Naive thymus-derived CD4-positive, alpha-beta T cell (primary cell): ENCODE measurements around the gene MTX2. TPM values are rescaled to one million over a fixed set of nuclear protein-coding genes. Genes with fewer than 3 reads are reported as not detected.

Experiments
- polyA plus RNA-seq, 2 donors: library from polyadenylated mRNA; unstranded; fragments of 300-500 nt; fragmentation: Illumina TruSeq; gene quantifications; one replicate each; pipeline ENCODE4 v1.2.3, GENCODE V29; 2021
- total RNA-seq, 6 experiments: library from RNA in 5 of 6; stranded (reverse) in 5 of 6; gene quantifications; 1 replicate in 5 of 6; 2 replicates in 1 of 6; pipeline ENCODE4 v1.2.3 and lab custom pipeline; 2021 to 2026

Gene MTX2
- total and polyA plus RNA-seq, 7 experiments from 2014 or later: 6.6 to 19.5 (median 9.3) TPM

Other genes with a start within 250 kb of the MTX2 start
- not detected for gene EVX2, start 185.5 kb upstream of the MTX2 start, total RNA-seq
- not detected for gene EVX2, start 185.5 kb upstream of the MTX2 start, polyA plus RNA-seq
- gene HOXD13, start 176.7 kb upstream of the MTX2 start, total RNA-seq: not detected
- not detected for gene HOXD13, start 176.7 kb upstream of the MTX2 start, polyA plus RNA-seq
- gene HOXD12, start 169.6 kb upstream of the MTX2 start, total RNA-seq: not detected
- gene HOXD12, start 169.6 kb upstream of the MTX2 start, polyA plus RNA-seq: not detected
- not detected for gene HOXD11, start 162.2 kb upstream of the MTX2 start, total RNA-seq
- not detected for gene HOXD11, start 162.2 kb upstream of the MTX2 start, polyA plus RNA-seq
- gene HOXD10, start 152.7 kb upstream of the MTX2 start, total RNA-seq: not detected
- gene HOXD10, start 152.7 kb upstream of the MTX2 start, polyA plus RNA-seq: not detected
- not detected for gene HOXD9, start 146.7 kb upstream of the MTX2 start, total RNA-seq
- not detected for gene HOXD9, start 146.7 kb upstream of the MTX2 start, polyA plus RNA-seq
- not detected for gene HOXD8, start 139.7 kb upstream of the MTX2 start, total RNA-seq
- gene HOXD8, start 139.7 kb upstream of the MTX2 start, polyA plus RNA-seq: not detected
- not detected for gene HOXD4, start 117.9 kb upstream of the MTX2 start, total RNA-seq
- gene HOXD4, start 117.9 kb upstream of the MTX2 start, polyA plus RNA-seq: not detected
- gene HOXD3, start 112.1 kb upstream of the MTX2 start, total RNA-seq: not detected
- gene HOXD3, start 112.1 kb upstream of the MTX2 start, polyA plus RNA-seq: not detected
- not detected for gene HOXD1, start 80.8 kb upstream of the MTX2 start, total RNA-seq
- not detected for gene HOXD1, start 80.8 kb upstream of the MTX2 start, polyA plus RNA-seq